HFF-Myc (cell line): Measurements from ENCODE around the gene NRN1L.
A peak's percentile ranks its signal among the peaks of the same experiment; 100 is the strongest.

Source experiments
- DNase-seq: peaks from one replicate; pipeline ENCODE4 v3.0.0-alpha.2; 2011; ENCODE audit warnings: low read depth; ENCODE audit errors: extremely low read depth
- H3K4me3 ChIP-seq: replicated peaks from 2 replicates; pipeline ENCODE4 v1.5.1; 2011; ENCODE audit warnings: low read depth, mild to moderate bottlenecking, control low read depth, low read length
- TF ChIP-seq, protein P1 (sequence below): IDR thresholded peaks from 2 replicates; pipeline ENCODE4 v1.5.1; 2012; ENCODE audit warnings: mild to moderate bottlenecking, low read depth, low read length, control low read depth; ENCODE audit errors: missing control alignments

The NRN1L gene

GRCh38 chr16:67935101-67935401 is 50.4 kb downstream of the NRN1L start:
- DNase-seq, result no peak
- peak overlapping the region; percentile 92 for H3K4me3 ChIP-seq
- TF ChIP-seq, protein P1, sequence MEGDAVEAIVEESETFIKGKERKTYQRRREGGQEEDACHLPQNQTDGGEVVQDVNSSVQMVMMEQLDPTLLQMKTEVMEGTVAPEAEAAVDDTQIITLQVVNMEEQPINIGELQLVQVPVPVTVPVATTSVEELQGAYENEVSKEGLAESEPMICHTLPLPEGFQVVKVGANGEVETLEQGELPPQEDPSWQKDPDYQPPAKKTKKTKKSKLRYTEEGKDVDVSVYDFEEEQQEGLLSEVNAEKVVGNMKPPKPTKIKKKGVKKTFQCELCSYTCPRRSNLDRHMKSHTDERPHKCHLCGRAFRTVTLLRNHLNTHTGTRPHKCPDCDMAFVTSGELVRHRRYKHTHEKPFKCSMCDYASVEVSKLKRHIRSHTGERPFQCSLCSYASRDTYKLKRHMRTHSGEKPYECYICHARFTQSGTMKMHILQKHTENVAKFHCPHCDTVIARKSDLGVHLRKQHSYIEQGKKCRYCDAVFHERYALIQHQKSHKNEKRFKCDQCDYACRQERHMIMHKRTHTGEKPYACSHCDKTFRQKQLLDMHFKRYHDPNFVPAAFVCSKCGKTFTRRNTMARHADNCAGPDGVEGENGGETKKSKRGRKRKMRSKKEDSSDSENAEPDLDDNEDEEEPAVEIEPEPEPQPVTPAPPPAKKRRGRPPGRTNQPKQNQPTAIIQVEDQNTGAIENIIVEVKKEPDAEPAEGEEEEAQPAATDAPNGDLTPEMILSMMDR, result no peak

GRCh38 chr16:67935402-67936123 is 50.9 kb downstream of the NRN1L start:
- peak overlapping the region; percentile 92 for H3K4me3 ChIP-seq
- DNase-seq, result peak; percentile 78
- TF ChIP-seq, protein P1, result no peak
